Ovary (tissue), 9 donors: ENCODE data around the gene PLEKHA7. TPM values are rescaled to one million over a fixed set of nuclear protein-coding genes. Genes with fewer than 3 reads are reported as not detected.
"Not testable (repeated sequence)": the region's sequence is repeated elsewhere in the genome, so short reads cannot be mapped to it uniquely, and the experiment has no call there.

Experiments
- DNase-seq, 5 donors: peaks; one replicate each; pipeline ENCODE4 v3.0.0-alpha.2; 2019 to 2020
- H3K27ac ChIP-seq, 2 donors: fragments of 200-600 bp; one replicate each; pipeline versions ENCODE4 v1.5.1 to v1.8.0; 2019 to 2022
- H3K27me3 ChIP-seq: fragments of 200-600 bp; one replicate; pipeline ENCODE4 v1.8.0; 2022
- H3K36me3 ChIP-seq: fragments of 200-600 bp; sonication (generic); one replicate; pipeline ENCODE4 v1.5.1; 2019
- H3K4me1 ChIP-seq: one replicate; pipeline ENCODE4 v1.8.1; 2013; ENCODE audit warnings: mild to moderate bottlenecking, moderate library complexity; ENCODE audit not compliant: insufficient read depth
- H3K4me3 ChIP-seq: fragments of 200-600 bp; sonication (generic); one replicate; pipeline ENCODE4 v1.5.1; 2017
- H3K9me3 ChIP-seq, 2 donors: fragments of 200-600 bp in 1 of 2; sonication (generic) in 1 of 2; one replicate each; pipeline versions ENCODE4 v1.5.1 to v1.8.1; 2013 to 2019; ENCODE audit warnings: mild to moderate bottlenecking in 1 of 2, moderate library complexity in 1 of 2
- EP300 ChIP-seq: sonication (generic); formaldehyde crosslinking; IDR thresholded peaks from one replicate; pipeline ENCODE4 v1.6.1; 2017; ENCODE audit warnings: antibody characterized with exemption
- POLR2A ChIP-seq: fragments of 450-650 bp; IDR thresholded peaks from one replicate; pipeline ENCODE4 v1.6.1; 2017; ENCODE audit warnings: antibody characterized with exemption, mild to moderate bottlenecking, moderate library complexity
- WGBS, 3 donors: extraction: QIAGEN DNeasy Blood & Tissue Kit in 1 of 3; methylation state at CpG; one replicate each; pipeline versions ENCODE4 v1.1.5 to v1.1.7; 2013 to 2017; 5-methylcytosine and 5-hydroxymethylcytosine counted together
- intact Hi-C, 4 donors: fragments of 100-400 bp; cut with DNase I; formaldehyde crosslinking; loops; one replicate each; pipeline versions ENCODE4 v1.11.0 to v1.15.1; 2022 to 2023
- polyA plus RNA-seq, 2 donors: library from polyadenylated mRNA; stranded (reverse); fragments of 200-250 nt in 1 of 2; fragments of 350-450 nt in 1 of 2; fragmentation: Illumina TruSeq in 1 of 2; extraction: RNeasy Lipid Tissue Mini Kit (QIAGEN cat#74804) in 1 of 2; gene quantifications; one replicate each; pipeline ENCODE4 v1.2.3, GENCODE V29; 2013 to 2014
- total RNA-seq, 7 donors: library from RNA; depleted of rRNA in 2 of 7; stranded (reverse); fragments of >200 nt in 2 of 7; fragmentation: NEBNext Ultra II Directional in 3 of 7; extraction: Animal tissue kit (Norgen Biotek cat#: 25700) in 3 of 7; gene quantifications; one replicate each; pipeline versions ENCODE4 v1.1.0 to v1.2.4, GENCODE V29; 2016 to 2023
- TF ChIP-seq, protein P1 (sequence below), 3 donors: fragments of 450-650 bp in 2 of 3; fragments of 200-600 bp in 1 of 3; IDR thresholded peaks; one replicate each; pipeline versions ENCODE4 v1.5.1 to v1.8.0; 2016 to 2022; ENCODE audit warnings: antibody characterized with exemption in 3 of 3, mild to moderate bottlenecking in 1 of 3
- donor health status: DM: no; HTN: no; CAD: no; lungs with moderate emphysema.
- donor health status: DM: no; HTN: no; CAD: no.
- donor health status: Bipolar disorder and iron deficiency.
- donor health status: DM: yes; HTN: yes; CAD: no.
- donor health status: DM: no; HTN: no; CAD: no.
- donor health status: DM: yes; HTN: yes; CAD: no.

Gene PLEKHA7
- total and polyA plus RNA-seq, 9 donors = 9.6 to 29.5 (median 15.9) TPM

DNA sequence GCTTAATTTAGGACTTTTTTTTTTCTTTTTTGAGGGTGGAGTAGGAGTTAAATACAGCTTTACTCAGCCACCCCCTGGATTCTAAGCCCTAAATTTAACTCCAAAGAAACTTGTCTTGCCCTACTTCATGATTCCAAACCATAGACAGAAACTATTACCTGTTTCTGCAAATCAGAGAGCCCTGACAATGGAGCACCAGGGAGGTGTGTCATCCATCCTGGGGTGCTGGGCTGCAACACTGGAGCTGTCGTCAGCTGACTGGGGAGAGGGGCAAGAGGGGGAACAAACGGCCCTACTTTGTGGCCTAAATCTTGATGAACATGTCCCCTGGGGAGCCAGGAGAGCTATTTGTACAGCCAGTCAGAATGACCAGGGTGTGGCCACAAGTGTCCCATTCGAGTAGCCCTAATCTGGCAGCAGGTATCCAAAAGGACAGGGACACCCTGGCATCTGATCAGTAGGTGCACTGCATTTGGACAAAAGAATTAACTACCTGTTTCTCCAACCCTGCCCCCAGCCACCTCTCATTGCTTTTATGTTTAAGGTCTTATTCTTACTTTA lies 50.8 kb downstream of the PLEKHA7 start:
- no peaks in the 10 kb centered on the region for H3K36me3 ChIP-seq
- H3K27me3 ChIP-seq = no peaks in the 10 kb centered on the region
- H3K4me1 ChIP-seq = no peaks in the 10 kb centered on the region
- intact Hi-C loops = no loop called here
- DNase-seq = no peak
- H3K27ac ChIP-seq = no peak overlapping the region
- H3K4me3 ChIP-seq = no peak overlapping the region
- TF ChIP-seq POLR2A (no peak), EP300 (no peak)
- TF ChIP-seq, protein P1, sequence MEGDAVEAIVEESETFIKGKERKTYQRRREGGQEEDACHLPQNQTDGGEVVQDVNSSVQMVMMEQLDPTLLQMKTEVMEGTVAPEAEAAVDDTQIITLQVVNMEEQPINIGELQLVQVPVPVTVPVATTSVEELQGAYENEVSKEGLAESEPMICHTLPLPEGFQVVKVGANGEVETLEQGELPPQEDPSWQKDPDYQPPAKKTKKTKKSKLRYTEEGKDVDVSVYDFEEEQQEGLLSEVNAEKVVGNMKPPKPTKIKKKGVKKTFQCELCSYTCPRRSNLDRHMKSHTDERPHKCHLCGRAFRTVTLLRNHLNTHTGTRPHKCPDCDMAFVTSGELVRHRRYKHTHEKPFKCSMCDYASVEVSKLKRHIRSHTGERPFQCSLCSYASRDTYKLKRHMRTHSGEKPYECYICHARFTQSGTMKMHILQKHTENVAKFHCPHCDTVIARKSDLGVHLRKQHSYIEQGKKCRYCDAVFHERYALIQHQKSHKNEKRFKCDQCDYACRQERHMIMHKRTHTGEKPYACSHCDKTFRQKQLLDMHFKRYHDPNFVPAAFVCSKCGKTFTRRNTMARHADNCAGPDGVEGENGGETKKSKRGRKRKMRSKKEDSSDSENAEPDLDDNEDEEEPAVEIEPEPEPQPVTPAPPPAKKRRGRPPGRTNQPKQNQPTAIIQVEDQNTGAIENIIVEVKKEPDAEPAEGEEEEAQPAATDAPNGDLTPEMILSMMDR (IDR thresholded peaks at IDR 0.05) = no peak
- H3K9me3 ChIP-seq = no peaks in the 10 kb centered on the region
- 59 to 69% (median 63%) methylated on average over 3 of the region's 3 CpGs for WGBS, 3 donors

DNA sequence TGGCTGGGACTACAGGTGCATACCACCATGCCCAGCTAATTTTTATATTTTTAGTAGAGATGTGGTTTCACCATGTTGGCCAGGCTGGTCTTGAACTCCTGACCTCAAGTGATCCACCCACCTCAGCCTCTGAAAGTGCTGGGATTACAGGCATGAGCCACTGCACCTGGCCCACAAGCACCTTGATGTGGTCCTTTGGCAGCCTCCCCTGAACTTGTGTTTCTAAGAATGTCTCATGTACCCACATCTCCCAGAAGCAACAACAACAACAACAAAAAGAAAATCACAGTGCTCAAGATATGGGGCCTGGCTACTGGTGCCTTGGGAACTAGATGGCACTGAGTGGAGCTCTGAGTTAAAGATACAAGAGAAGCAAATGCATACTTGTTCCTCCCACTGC lies 51.6 kb downstream of the PLEKHA7 start:
- intact Hi-C loops, H3K36me3 ChIP-seq, H3K4me3 ChIP-seq, H3K9me3 ChIP-seq, H3K4me1 ChIP-seq, H3K27ac ChIP-seq, H3K27me3 ChIP-seq, DNase-seq: not testable (repeated sequence)

DNA sequence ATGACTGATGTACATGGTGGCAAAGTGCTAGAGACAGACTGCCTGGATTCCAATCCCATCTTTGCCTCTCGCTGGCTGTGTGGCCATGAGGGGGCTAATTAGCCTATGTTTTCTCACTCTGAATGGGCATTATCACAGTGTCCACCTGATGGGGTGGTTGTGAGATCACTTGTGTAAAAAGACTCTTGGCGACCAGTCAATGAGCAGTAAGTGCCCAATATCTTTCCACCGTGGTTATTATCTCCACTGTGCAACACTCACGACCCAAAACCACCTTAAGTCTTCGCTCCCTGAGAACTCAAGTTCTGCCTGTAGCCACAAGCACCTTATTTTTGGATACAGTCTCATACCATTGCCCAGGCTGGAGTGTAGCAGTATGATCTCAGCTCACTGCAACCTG lies 52.1 kb downstream of the PLEKHA7 start:
- Histone ChIP-seq H3K4me1 (no peaks in the 10 kb centered on the region), H3K27ac (no peak overlapping the region), H3K36me3 (no peaks in the 10 kb centered on the region), H3K9me3 (no peaks in the 10 kb centered on the region), H3K4me3 (no peak overlapping the region), H3K27me3 (no peaks in the 10 kb centered on the region)
- 61 to 68% (median 61%) methylated on average over 5 of the region's 5 CpGs for WGBS, 3 donors
- TF ChIP-seq EP300 (no peak), POLR2A (no peak)
- TF ChIP-seq, protein P1 (IDR thresholded peaks at IDR 0.05) = no peak
- DNase-seq = no peak
- intact Hi-C loops = no loop called here

DNA sequence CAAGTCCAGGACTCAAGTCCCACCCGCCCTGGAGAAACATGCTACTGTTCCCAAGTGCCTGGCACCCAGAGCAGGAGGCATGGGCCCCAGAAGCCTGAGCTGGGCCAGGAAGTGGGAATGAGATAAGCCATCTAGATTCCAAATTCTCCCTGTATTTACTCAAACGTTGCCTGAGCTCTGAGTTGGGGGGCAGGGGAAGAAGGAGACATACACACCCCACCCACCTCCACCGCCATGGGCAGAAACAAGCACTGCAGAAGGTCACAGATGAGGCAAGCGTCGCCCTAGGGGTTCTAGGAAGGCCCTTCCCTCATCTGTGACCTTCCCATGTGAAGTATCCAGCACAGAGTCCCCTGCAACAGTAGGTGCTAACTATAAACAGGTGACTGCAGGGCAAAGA lies 54.0 kb downstream of the PLEKHA7 start:
- H3K4me1 ChIP-seq = no peaks in the 10 kb centered on the region
- H3K27me3 ChIP-seq = no peaks in the 10 kb centered on the region
- H3K4me3 ChIP-seq = no peak overlapping the region
- intact Hi-C loops = no loop called here
- no peak overlapping the region for H3K27ac ChIP-seq
- TF ChIP-seq, protein P1 (IDR thresholded peaks at IDR 0.05) = no peak
- no peak for TF ChIP-seq POLR2A
- no peak for TF ChIP-seq EP300
- no peak for DNase-seq
- H3K36me3 ChIP-seq = no peaks in the 10 kb centered on the region
- no peaks in the 10 kb centered on the region for H3K9me3 ChIP-seq
- WGBS, 3 donors = 76 to 78% (median 76%) methylated on average over 5 of the region's 5 CpGs

DNA sequence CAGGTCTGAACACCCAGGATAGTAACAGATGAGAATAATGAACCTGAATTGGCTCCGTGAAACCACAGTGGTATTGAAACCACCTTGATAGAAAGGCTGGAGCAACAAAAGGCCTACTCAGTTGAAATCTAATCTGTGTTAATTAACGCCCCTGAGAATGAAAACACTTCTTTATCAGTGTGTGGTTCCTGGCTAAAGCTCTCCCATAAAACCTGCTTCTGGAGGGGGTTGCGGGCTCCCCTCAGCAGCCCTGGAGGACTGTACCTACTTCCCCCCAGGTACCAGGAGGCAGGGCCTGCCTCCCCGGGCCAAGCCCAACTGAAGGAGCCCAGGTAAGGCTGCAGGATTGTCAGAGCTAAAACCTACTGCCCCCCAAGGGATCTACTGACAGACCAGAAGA lies 54.6 kb downstream of the PLEKHA7 start:
- H3K9me3 ChIP-seq = no peaks in the 10 kb centered on the region
- no peak for TF ChIP-seq EP300
- no peak for DNase-seq
- no peaks in the 10 kb centered on the region for H3K4me1 ChIP-seq
- WGBS, 3 donors = 86 to 89% (median 89%) methylated on average over 4 of the region's 4 CpGs
- H3K27me3 ChIP-seq = no peaks in the 10 kb centered on the region
- no peak overlapping the region for H3K27ac ChIP-seq
- intact Hi-C loops = no loop called here
- H3K36me3 ChIP-seq = no peaks in the 10 kb centered on the region
- H3K4me3 ChIP-seq = no peak overlapping the region

DNA sequence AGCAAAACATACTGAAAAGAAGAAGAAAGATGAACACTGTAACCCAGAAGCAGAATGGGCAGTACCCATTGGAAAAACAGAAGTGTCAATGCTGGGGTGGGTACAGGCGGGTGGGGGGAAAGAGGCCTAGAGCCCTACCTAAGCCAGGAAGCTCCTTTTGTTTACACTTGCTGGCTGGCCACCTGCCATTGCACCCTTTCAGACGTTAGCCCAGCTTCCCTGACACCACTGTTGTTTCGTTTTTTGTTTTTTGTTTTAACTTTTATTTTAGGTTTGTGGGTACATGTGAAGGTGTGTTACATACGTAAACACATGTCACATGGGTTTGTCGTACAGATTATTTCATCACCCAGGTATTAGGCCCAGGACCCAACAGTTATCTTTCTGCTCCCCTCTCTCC lies 55.4 kb downstream of the PLEKHA7 start:
- H3K27me3 ChIP-seq = no peaks in the 10 kb centered on the region
- H3K4me1 ChIP-seq = no peaks in the 10 kb centered on the region
- no peak overlapping the region for H3K4me3 ChIP-seq
- H3K9me3 ChIP-seq = no peaks in the 10 kb centered on the region
- no peak overlapping the region for H3K27ac ChIP-seq
- intact Hi-C loops = no loop called here
- no peak for TF ChIP-seq POLR2A
- TF ChIP-seq EP300 = no peak
- TF ChIP-seq, protein P1 (IDR thresholded peaks at IDR 0.05) = no peak
- DNase-seq = no peak
- 75 to 82% (median 81%) methylated on average over 5 of the region's 5 CpGs for WGBS, 3 donors
- H3K36me3 ChIP-seq = no peaks in the 10 kb centered on the region
